ENCODE measurements around the gene SUSD3. TPM values are rescaled to one million over a fixed set of nuclear protein-coding genes. Genes with fewer than 3 reads are reported as not detected.
A peak's percentile ranks its signal among the peaks of the same experiment; 100 is the strongest.

SUSD3 gene
- total RNA-seq, 4 donors from 2014 or later, result 6.8 to 24.2 (median 12.8) TPM

DNA sequence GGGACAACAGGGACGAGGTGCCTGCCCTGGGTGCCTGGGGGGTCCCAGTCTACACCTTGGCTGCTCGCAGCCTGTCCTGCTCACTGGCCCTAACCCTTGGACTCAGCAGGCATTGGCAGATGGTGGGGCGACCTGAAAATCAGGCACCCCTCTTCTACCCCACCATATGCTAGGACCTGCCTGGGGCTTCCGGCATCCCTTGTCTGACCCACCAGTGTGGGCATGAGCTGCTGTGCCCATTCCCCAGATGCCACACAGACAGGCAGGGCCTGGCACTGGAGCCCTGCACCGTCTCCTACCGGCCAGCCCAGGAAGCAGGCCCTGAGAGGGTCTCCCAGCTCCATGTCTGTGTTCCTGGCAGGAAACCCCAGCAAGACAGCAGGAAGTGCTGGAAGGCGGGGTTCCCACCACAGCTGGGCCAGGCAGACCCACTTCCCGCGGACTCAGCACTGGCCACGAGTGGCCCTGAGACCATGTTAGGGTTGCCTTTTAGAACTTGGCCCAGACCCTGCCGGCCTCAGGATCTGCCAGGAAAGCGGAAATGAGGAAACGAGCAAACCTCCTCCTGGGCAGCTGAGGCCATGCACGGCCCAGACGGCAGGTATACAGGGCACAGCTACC is 72.5 kb downstream of the SUSD3 start:
- ATAC-seq (ENCODE audit: low FRiP score), result no peak
- TF ChIP-seq, protein P1, sequence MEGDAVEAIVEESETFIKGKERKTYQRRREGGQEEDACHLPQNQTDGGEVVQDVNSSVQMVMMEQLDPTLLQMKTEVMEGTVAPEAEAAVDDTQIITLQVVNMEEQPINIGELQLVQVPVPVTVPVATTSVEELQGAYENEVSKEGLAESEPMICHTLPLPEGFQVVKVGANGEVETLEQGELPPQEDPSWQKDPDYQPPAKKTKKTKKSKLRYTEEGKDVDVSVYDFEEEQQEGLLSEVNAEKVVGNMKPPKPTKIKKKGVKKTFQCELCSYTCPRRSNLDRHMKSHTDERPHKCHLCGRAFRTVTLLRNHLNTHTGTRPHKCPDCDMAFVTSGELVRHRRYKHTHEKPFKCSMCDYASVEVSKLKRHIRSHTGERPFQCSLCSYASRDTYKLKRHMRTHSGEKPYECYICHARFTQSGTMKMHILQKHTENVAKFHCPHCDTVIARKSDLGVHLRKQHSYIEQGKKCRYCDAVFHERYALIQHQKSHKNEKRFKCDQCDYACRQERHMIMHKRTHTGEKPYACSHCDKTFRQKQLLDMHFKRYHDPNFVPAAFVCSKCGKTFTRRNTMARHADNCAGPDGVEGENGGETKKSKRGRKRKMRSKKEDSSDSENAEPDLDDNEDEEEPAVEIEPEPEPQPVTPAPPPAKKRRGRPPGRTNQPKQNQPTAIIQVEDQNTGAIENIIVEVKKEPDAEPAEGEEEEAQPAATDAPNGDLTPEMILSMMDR (IDR thresholded peaks at IDR 0.05), result no peak
- DNase-seq (ENCODE audit: low spot score), result no peak

DNA sequence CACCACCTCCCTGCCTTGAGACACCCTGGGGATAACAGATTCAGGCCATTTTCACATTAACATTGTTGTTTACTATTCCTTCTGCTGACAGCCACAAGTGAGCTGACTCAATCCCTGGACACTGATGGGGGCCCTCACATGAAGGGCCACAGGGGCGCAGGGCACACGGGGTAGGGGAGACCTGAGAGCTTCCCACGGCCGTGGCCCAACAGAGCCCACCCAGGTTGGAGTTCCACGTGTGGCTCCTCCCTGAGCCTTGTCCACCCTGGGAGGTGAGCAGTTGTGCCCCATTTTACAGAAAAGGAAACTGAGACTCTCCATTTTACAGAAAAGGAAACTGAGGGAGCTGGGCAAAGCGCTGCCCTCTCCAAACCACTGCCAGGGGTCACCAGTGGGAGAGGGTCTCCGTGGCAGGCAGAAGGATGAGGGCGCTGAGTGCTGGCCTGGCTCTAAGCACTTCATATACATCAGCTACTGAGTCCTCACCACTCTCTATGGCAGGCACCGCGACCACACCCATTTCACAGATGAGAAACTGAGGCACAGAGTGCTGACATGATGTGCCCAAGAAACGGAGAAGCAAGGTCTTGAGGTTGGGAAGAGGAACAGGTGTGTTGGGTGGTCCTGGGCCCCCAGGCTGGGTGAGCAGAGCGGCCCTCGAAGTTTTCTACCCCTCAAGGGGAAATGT is 73.2 kb downstream of the SUSD3 start:
- no peak for ATAC-seq (ENCODE audit: low FRiP score)
- no peak for DNase-seq (ENCODE audit: low spot score)
- TF ChIP-seq, protein P1 (IDR thresholded peaks at IDR 0.05), result no peak

DNA sequence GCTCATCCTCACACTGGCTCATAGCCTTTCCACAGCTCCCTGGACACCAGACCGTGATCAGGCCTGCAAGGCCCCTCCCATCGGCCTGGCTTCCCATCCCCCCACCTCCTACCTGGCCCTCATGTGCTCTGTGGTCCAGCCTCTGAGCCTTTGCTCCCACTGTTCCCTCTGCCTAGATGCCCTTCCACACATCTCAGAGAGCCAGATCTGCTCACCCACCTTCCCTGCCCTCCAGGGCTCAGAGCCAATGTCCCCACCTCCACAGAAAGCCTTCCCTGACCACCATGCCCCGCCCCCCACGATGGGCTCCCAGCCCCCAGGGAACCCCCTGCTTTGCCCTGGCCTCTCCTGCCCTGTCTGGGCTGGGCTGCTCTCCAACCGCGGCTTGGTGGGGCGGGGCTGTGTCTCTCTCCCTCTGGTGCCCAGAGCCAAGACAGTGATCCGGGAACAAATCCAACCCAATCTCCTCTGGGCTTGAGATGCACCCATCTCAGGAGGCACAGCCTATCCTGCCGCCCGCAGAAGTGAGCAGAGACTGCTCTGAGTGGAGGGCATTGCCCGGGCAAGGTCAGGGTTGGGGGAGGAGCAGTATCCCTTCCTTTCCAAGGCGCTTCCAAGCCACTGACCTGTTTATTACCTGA is 73.9 kb downstream of the SUSD3 start:
- no peak for ATAC-seq (ENCODE audit: low FRiP score)
- TF ChIP-seq, protein P1 (IDR thresholded peaks at IDR 0.05), result no peak
- no peak for DNase-seq (ENCODE audit: low spot score)

DNA sequence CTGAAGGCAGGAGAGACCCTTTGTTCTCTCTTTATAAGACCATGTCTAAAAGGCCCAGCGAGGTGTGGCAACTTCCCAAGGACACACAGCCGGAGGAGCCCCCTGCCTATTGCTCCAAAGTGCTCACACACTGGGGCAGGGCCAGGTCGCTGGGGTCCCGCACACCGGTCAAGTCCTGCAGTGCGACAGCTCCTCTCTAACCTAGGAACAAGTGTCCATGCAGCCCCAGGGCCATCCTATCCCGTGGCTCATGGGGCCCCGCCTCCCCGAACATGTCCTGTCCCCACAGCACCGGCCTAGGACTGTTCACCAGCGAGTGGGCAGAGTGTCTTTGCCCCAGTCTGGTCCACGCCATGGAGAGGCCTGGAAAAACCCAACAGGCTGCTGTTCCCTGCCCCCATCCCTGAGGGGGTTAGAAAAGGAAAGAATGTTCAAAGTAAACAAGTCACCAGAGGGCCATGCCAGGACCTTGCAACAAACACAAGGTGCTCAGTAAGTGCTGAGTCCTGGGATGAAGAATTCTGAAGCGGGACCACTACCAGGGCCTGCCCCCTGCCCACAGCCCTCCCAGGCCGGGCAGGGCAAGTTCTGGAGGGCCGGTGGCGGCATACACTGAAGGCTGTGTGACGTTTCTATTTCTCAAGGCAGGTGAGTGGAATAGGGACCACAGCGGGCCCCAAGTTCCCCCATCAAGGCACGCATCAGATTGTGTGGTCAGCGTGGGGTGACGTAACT is 74.6 kb downstream of the SUSD3 start:
- DNase-seq (ENCODE audit: low spot score) (no peak), ATAC-seq (ENCODE audit: low FRiP score) (no peak)

DNA sequence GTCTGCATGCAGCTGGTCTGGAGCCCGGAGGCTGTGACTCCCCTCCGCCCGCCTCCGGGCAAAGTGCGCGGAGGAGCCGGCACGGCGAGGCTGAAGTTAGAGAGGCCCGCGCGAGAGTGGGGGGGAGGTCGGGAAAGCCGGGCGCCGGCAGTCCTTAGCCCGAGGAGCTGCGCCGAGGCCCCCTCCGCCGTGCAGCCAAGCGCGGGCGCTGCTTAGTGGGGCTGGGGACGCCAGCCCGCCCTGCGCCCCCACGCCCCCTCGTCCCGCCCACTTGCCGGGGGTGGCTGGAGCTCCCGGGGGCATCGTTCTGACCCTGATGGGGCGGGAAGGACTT is 75.1 kb downstream of the SUSD3 start:
- peak; percentile 64 for DNase-seq (ENCODE audit: low spot score)

More for the DNA sequence above, 74.6 kb downstream of the SUSD3 start:
- TF ChIP-seq, protein P1 (IDR thresholded peaks at IDR 0.05), result no peak

DNA sequence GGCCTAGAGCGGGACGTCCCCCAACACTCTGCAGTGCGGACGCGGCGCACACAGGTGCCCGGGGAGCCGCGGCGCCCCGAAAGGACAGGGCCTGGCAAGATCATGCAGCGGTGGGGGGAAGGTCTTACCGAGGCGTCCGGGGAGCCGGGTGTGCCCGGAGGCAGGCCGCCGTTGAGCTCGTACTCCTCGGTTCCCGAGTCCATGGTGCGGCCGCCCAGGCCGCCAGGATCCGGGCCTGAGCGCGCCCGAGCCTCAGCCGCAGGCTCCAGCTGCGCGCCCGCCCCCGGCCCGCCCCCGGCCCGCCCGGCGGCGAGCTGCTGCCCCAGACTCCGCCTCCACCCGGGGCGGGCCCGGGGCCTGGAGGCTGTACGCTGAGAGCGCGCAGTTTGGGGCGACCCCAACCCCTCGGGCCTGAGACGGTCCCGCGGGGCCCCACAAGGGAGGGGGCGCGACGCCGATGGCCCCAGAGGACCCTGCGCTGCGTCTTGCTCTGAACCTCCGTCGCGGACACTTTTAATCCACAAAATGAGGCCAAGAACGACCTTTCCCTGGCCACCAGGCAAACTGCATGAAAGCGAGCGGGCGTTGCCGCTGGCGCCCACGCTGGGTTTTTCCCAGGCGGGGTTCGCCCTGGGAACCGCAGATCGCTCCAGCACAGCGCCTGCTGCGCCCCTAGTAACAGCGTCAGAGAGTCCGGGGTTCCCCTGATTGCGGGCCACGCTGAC is 75.7 kb downstream of the SUSD3 start, which contains the start of gene NINJ1:
TSS of gene NINJ1 (minus strand) at position 237 of the 725 bp plus-strand sequence. CDS start at position 203, 34 bp downstream.
- TF ChIP-seq, protein P1 (IDR thresholded peaks at IDR 0.05), result no peak
- ATAC-seq (ENCODE audit: low FRiP score) (peak; percentile 86), DNase-seq (ENCODE audit: low spot score) (no peak)

More for the DNA sequence above, 75.1 kb downstream of the SUSD3 start:
- peak; percentile 64 for ATAC-seq (ENCODE audit: low FRiP score)
- TF ChIP-seq, protein P1 (IDR thresholded peaks at IDR 0.05), result no peak

Measured in omental fat pad (tissue), 4 donors.